ENCODE data around the gene CRYBG3. TPM values are rescaled to one million over a fixed set of nuclear protein-coding genes. Genes with fewer than 3 reads are reported as not detected.

The CRYBG3 gene
- polyA plus RNA-seq, 1 donor from 2014 or later: 1.3 TPM

- H3K27me3 ChIP-seq (ENCODE audit: insufficient read depth, low read depth, low read length): no peaks in the 10 kb centered on the region
These were observed 43.7 kb upstream of the CRYBG3 start for GRCh38 chr3:97778152-97778551.

GRCh38 chr3:97793420-97794019, 28.3 kb upstream of the CRYBG3 start:
- Histone ChIP-seq H3K4me3 (ENCODE audit: low read length) (no peak overlapping the region), H3K9me2 (ENCODE audit: insufficient read depth, low read length) (no peaks in the 10 kb centered on the region), H4K20me1 (ENCODE audit: insufficient read depth) (no peaks in the 10 kb centered on the region), H3K9me3 (ENCODE audit: low read length) (no peaks in the 10 kb centered on the region), H3K9ac (ENCODE audit: low read length) (no peak overlapping the region), H3K27ac (ENCODE audit: low read length) (no peak overlapping the region), H3F3A (ENCODE audit: insufficient read depth, low read length, poor library complexity, severe bottlenecking) (no peaks in the 10 kb centered on the region), H2AFZ (ENCODE audit: low read depth, low read length) (no peak overlapping the region), H3K36me3 (ENCODE audit: insufficient read depth, low read length) (no peaks in the 10 kb centered on the region), H3K27me3 (ENCODE audit: insufficient read depth, low read depth, low read length) (no peaks in the 10 kb centered on the region), H3K79me2 (replicated peaks; ENCODE audit: insufficient read depth, low read length) (no peaks in the 10 kb centered on the region), H3K4me2 (ENCODE audit: low read length) (no peak overlapping the region)
- TF ChIP-seq POLR2AphosphoS5 (IDR thresholded peaks at IDR 0.05): no peak
- no peak for TF ChIP-seq MXI1 (conservative IDR thresholded peaks at IDR 0.05; ENCODE audit: poor library complexity, severe bottlenecking)
- TF ChIP-seq RAD21 (conservative IDR thresholded peaks at IDR 0.05): peak; percentile 89
- TF ChIP-seq, protein P1, sequence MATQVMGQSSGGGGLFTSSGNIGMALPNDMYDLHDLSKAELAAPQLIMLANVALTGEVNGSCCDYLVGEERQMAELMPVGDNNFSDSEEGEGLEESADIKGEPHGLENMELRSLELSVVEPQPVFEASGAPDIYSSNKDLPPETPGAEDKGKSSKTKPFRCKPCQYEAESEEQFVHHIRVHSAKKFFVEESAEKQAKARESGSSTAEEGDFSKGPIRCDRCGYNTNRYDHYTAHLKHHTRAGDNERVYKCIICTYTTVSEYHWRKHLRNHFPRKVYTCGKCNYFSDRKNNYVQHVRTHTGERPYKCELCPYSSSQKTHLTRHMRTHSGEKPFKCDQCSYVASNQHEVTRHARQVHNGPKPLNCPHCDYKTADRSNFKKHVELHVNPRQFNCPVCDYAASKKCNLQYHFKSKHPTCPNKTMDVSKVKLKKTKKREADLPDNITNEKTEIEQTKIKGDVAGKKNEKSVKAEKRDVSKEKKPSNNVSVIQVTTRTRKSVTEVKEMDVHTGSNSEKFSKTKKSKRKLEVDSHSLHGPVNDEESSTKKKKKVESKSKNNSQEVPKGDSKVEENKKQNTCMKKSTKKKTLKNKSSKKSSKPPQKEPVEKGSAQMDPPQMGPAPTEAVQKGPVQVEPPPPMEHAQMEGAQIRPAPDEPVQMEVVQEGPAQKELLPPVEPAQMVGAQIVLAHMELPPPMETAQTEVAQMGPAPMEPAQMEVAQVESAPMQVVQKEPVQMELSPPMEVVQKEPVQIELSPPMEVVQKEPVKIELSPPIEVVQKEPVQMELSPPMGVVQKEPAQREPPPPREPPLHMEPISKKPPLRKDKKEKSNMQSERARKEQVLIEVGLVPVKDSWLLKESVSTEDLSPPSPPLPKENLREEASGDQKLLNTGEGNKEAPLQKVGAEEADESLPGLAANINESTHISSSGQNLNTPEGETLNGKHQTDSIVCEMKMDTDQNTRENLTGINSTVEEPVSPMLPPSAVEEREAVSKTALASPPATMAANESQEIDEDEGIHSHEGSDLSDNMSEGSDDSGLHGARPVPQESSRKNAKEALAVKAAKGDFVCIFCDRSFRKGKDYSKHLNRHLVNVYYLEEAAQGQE (IDR thresholded peaks at IDR 0.05; ENCODE audit: borderline replicate concordance): no peak
- TF ChIP-seq SMC3 (conservative IDR thresholded peaks at IDR 0.05; ENCODE audit: poor library complexity): peak; percentile 92
- TF ChIP-seq TAF1 (IDR thresholded peaks at IDR 0.05; ENCODE audit: low read depth): no peak
- TF ChIP-seq EP300 (conservative IDR thresholded peaks at IDR 0.05; ENCODE audit: poor library complexity, severe bottlenecking): no peak
- no peak for TF ChIP-seq EZH2 (IDR thresholded peaks at IDR 0.05; ENCODE audit: borderline replicate concordance, insufficient read depth, low read length, poor library complexity, severe bottlenecking)
- TF ChIP-seq, protein P2, sequence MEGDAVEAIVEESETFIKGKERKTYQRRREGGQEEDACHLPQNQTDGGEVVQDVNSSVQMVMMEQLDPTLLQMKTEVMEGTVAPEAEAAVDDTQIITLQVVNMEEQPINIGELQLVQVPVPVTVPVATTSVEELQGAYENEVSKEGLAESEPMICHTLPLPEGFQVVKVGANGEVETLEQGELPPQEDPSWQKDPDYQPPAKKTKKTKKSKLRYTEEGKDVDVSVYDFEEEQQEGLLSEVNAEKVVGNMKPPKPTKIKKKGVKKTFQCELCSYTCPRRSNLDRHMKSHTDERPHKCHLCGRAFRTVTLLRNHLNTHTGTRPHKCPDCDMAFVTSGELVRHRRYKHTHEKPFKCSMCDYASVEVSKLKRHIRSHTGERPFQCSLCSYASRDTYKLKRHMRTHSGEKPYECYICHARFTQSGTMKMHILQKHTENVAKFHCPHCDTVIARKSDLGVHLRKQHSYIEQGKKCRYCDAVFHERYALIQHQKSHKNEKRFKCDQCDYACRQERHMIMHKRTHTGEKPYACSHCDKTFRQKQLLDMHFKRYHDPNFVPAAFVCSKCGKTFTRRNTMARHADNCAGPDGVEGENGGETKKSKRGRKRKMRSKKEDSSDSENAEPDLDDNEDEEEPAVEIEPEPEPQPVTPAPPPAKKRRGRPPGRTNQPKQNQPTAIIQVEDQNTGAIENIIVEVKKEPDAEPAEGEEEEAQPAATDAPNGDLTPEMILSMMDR (IDR thresholded peaks at IDR 0.05; ENCODE audit: poor library complexity, severe bottlenecking): peak; percentile 86

More at GRCh38 chr3:97778152-97778551, 43.7 kb upstream of the CRYBG3 start:
- no peak overlapping the region for H3K27ac ChIP-seq (ENCODE audit: low read length)
- no peak overlapping the region for H3K9ac ChIP-seq (ENCODE audit: low read length)
- H4K20me1 ChIP-seq (ENCODE audit: insufficient read depth): no peaks in the 10 kb centered on the region
- H3K9me2 ChIP-seq (ENCODE audit: insufficient read depth, low read length): no peaks in the 10 kb centered on the region
- H3K79me2 ChIP-seq (replicated peaks; ENCODE audit: insufficient read depth, low read length): no peaks in the 10 kb centered on the region
- H2AFZ ChIP-seq (ENCODE audit: low read depth, low read length): no peak overlapping the region
- H3K9me3 ChIP-seq (ENCODE audit: low read length): no peaks in the 10 kb centered on the region
- TF ChIP-seq EP300 (conservative IDR thresholded peaks at IDR 0.05; ENCODE audit: poor library complexity, severe bottlenecking) (no peak), EZH2 (IDR thresholded peaks at IDR 0.05; ENCODE audit: borderline replicate concordance, insufficient read depth, low read length, poor library complexity, severe bottlenecking) (no peak), TAF1 (IDR thresholded peaks at IDR 0.05; ENCODE audit: low read depth) (no peak), SMC3 (conservative IDR thresholded peaks at IDR 0.05; ENCODE audit: poor library complexity) (no peak), POLR2AphosphoS5 (IDR thresholded peaks at IDR 0.05) (no peak), MXI1 (conservative IDR thresholded peaks at IDR 0.05; ENCODE audit: poor library complexity, severe bottlenecking) (no peak), RAD21 (conservative IDR thresholded peaks at IDR 0.05) (no peak)
- TF ChIP-seq, protein P2 (IDR thresholded peaks at IDR 0.05; ENCODE audit: poor library complexity, severe bottlenecking): no peak
- TF ChIP-seq, protein P1 (IDR thresholded peaks at IDR 0.05; ENCODE audit: borderline replicate concordance): no peak
- no peak overlapping the region for H3K4me3 ChIP-seq (ENCODE audit: low read length)
- H3F3A ChIP-seq (ENCODE audit: insufficient read depth, low read length, poor library complexity, severe bottlenecking): no peaks in the 10 kb centered on the region
- H3K4me2 ChIP-seq (ENCODE audit: low read length): no peak overlapping the region
- H3K36me3 ChIP-seq (ENCODE audit: insufficient read depth, low read length): no peaks in the 10 kb centered on the region
